Astrocyte (in vitro differentiated cells and primary cell): ENCODE measurements around the gene TYMS.

Experiments used
- CTCF ChIP-seq: IDR thresholded peaks from 2 replicates; pipeline ENCODE4 v1.5.1; 2011; ENCODE audit warnings: low read depth, mild to moderate bottlenecking, inconsistent platforms, low read length, moderate library complexity; ENCODE audit not compliant: insufficient read depth
- EZH2 ChIP-seq: IDR thresholded peaks from 2 replicates; pipeline ENCODE4 v1.6.1; 2012; ENCODE audit warnings: mild to moderate bottlenecking, low read length, inconsistent platforms; ENCODE audit not compliant: insufficient read depth

DNA sequence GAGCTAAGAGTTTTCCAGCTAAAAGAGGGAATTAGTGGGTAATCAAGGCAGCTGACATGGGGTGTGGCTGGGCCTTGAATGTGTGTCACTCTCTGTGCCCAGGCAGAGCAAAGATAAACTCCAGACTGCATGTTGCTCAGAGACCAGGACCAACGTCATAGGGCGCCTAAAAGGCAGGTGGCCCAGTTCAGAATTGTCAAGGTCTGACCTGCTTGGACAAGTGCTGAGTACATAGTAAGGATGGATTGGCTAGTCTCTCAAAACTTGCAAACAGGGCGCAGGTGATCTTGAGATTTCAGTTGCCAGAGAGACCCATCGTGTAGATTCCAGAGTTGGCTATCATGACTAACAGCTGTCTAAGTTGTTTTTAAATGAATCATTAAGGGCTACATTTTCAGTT lies 41.7 kb upstream of the TYMS start:
- TF ChIP-seq CTCF (no peak), EZH2 (no peak)
